Neural progenitor cell (in vitro differentiated cells): ENCODE measurements around the gene KLHDC2.

Source experiments
- EZH2 ChIP-seq: fragments of 200-600 bp; sonication (generic); IDR thresholded peaks from 2 replicates; pipeline ENCODE4 v1.6.1; 2017; ENCODE audit warnings: antibody characterized with exemption, mild to moderate bottlenecking, moderate library complexity
- TF ChIP-seq, protein P1 (sequence below): fragments of 200-600 bp; sonication (generic); IDR thresholded peaks from 2 replicates; pipeline ENCODE4 v1.5.1; 2017; ENCODE audit warnings: antibody characterized with exemption, mild to moderate bottlenecking

DNA sequence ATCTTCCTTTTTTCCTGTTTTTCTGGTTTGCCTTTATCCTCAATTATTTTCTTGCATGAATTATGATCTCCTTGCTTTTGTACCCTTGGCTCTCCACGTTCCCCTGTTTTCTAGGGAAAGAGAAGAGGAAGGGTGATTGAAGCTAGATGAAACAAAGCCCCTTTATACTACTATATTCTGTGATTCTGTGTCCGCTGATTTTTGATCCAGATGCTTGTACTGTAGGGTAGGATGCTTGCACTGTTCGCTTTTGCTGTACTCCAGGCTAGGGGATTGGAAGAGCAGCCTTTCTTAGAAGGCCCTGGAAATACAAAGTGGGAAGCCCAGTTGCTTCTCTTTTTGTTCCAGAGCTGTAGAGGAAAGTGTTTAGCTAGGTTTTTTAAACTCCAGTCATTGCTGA is 35.1 kb upstream of the KLHDC2 start:
- TF ChIP-seq, protein P1, sequence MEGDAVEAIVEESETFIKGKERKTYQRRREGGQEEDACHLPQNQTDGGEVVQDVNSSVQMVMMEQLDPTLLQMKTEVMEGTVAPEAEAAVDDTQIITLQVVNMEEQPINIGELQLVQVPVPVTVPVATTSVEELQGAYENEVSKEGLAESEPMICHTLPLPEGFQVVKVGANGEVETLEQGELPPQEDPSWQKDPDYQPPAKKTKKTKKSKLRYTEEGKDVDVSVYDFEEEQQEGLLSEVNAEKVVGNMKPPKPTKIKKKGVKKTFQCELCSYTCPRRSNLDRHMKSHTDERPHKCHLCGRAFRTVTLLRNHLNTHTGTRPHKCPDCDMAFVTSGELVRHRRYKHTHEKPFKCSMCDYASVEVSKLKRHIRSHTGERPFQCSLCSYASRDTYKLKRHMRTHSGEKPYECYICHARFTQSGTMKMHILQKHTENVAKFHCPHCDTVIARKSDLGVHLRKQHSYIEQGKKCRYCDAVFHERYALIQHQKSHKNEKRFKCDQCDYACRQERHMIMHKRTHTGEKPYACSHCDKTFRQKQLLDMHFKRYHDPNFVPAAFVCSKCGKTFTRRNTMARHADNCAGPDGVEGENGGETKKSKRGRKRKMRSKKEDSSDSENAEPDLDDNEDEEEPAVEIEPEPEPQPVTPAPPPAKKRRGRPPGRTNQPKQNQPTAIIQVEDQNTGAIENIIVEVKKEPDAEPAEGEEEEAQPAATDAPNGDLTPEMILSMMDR: no peak
- TF ChIP-seq EZH2: no peak
